HepG2 (cell line): Measurements from ENCODE around the gene KCNK10.
A peak's percentile ranks its signal among the peaks of the same experiment; 100 is the strongest.

Experiments used
- PHF21A ChIP-seq: sonication (generic); formaldehyde crosslinking; IDR thresholded peaks from 2 replicates; pipeline ENCODE4 v1.5.0; 2020; ENCODE audit warnings: mild to moderate bottlenecking, missing genetic modification reagents
- PHF8 ChIP-seq: sonication (generic); formaldehyde crosslinking; IDR thresholded peaks from 2 replicates; pipeline ENCODE4 v1.5.0; 2020; ENCODE audit warnings: missing genetic modification reagents
- POLR2A ChIP-seq, 2 experiments: IDR thresholded peaks; 2 replicates each; pipeline ENCODE4 v1.6.1; 2011; ENCODE audit warnings: low read depth in 2 of 2, low read length in 2 of 2, mild to moderate bottlenecking in 1 of 2, moderate library complexity in 1 of 2; ENCODE audit not compliant: insufficient read depth in 1 of 2
- SMAD1 ChIP-seq: sonication (generic); formaldehyde crosslinking; IDR thresholded peaks from 2 replicates; pipeline ENCODE4 v1.4.0; 2020; ENCODE audit warnings: missing genetic modification reagents, low read depth, mild to moderate bottlenecking, borderline replicate concordance
- ZBTB7A ChIP-seq: sonication (generic); formaldehyde crosslinking; IDR thresholded peaks from 2 replicates; pipeline ENCODE4 v1.8.0; 2022; ENCODE audit warnings: mild to moderate bottlenecking, missing genetic modification reagents
- ZBTB8A ChIP-seq: sonication (generic); formaldehyde crosslinking; IDR thresholded peaks from 2 replicates; pipeline ENCODE4 v1.4.0; 2020; ENCODE audit warnings: mild to moderate bottlenecking, low read depth, missing genetic modification reagents, borderline replicate concordance
- ZFAT ChIP-seq: sonication (generic); formaldehyde crosslinking; conservative IDR thresholded peaks from 2 replicates; pipeline ENCODE4 v1.8.1; 2023; ENCODE audit warnings: missing genetic modification reagents, inconsistent platforms
- ZFP41 ChIP-seq: sonication (generic); formaldehyde crosslinking; IDR thresholded peaks from 2 replicates; pipeline ENCODE4 v1.4.0; 2020; ENCODE audit warnings: mild to moderate bottlenecking, missing genetic modification reagents, borderline replicate concordance
- ZNF274 ChIP-seq: sonication (generic); formaldehyde crosslinking; IDR thresholded peaks from 2 replicates; pipeline ENCODE4 v1.5.1; 2020; ENCODE audit warnings: mild to moderate bottlenecking, missing genetic modification reagents
- ZNF430 ChIP-seq: sonication (generic); formaldehyde crosslinking; IDR thresholded peaks from 2 replicates; pipeline ENCODE4 v1.9.0; 2021; ENCODE audit warnings: mild to moderate bottlenecking, missing genetic modification reagents
- ZNF549 ChIP-seq: sonication (generic); formaldehyde crosslinking; IDR thresholded peaks from 2 replicates; pipeline ENCODE4 v1.5.0; 2020; ENCODE audit warnings: missing genetic modification reagents
- TF ChIP-seq, protein P1 (sequence below): sonication (generic); formaldehyde crosslinking; IDR thresholded peaks from 2 replicates; pipeline ENCODE4 v1.5.0; 2020; ENCODE audit warnings: mild to moderate bottlenecking, missing genetic modification reagents, moderate library complexity
- TF ChIP-seq, protein P2 (sequence below): sonication (generic); formaldehyde crosslinking; IDR thresholded peaks from 2 replicates; pipeline ENCODE4 v1.4.0; 2020; ENCODE audit warnings: missing genetic modification reagents
- TF ChIP-seq, protein P3 (sequence below): sonication (generic); formaldehyde crosslinking; IDR thresholded peaks from 2 replicates; pipeline ENCODE4 v1.4.0; 2020; ENCODE audit warnings: low read depth, mild to moderate bottlenecking, missing genetic modification reagents

DNA sequence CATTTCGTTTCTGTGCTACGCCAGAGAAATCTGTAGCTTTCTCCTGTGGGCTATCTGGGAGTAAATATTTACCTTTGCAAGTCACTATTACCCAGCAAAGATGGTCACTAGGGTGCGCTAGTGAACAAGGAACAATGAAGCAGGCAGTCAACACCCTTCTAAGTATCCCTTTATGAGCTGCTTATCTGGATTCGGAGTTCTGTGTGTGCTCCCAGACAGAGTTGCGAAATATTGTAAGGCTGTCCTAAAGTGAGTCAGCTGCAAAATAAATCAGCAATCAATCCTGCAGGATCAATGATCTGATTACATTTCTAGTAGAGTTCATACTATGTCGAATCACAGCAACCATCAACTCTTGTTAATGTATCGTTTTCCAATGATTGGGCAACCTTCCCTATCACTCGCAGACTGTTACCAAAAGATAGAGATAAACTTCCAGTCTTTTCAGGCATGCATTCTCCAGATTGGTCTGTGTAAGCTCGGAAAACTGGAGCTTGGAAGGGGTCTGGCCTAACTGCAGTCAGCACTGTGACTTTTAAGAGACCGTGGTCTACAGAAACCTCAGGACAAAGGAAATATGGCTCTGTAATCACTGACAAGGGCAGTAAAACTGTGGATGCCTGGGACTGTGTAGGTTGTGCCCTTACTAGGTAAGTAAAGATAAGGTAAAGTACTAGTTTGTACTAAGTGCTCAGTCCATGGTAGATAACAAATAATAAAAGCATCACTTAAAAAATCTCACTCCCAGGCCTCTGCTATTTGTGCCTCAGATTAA lies 133.5 kb downstream of the KCNK10 start:
- TF ChIP-seq ZFP41 (CRISPR knock-in tag): no peak
- no peak for TF ChIP-seq ZBTB8A (CRISPR knock-in tag)
- no peak for TF ChIP-seq ZBTB7A (CRISPR knock-in tag)
- TF ChIP-seq ZNF274 (CRISPR knock-in tag): no peak
- TF ChIP-seq SMAD1 (CRISPR knock-in tag): no peak
- TF ChIP-seq, protein P1, sequence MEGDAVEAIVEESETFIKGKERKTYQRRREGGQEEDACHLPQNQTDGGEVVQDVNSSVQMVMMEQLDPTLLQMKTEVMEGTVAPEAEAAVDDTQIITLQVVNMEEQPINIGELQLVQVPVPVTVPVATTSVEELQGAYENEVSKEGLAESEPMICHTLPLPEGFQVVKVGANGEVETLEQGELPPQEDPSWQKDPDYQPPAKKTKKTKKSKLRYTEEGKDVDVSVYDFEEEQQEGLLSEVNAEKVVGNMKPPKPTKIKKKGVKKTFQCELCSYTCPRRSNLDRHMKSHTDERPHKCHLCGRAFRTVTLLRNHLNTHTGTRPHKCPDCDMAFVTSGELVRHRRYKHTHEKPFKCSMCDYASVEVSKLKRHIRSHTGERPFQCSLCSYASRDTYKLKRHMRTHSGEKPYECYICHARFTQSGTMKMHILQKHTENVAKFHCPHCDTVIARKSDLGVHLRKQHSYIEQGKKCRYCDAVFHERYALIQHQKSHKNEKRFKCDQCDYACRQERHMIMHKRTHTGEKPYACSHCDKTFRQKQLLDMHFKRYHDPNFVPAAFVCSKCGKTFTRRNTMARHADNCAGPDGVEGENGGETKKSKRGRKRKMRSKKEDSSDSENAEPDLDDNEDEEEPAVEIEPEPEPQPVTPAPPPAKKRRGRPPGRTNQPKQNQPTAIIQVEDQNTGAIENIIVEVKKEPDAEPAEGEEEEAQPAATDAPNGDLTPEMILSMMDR (CRISPR knock-in tag): peak; percentile 84
- no peak for TF ChIP-seq ZFAT (CRISPR knock-in tag)
- no peak for TF ChIP-seq ZNF549
- no peak for TF ChIP-seq PHF21A (CRISPR knock-in tag)
- TF ChIP-seq ZNF430: no peak
- TF ChIP-seq, protein P2, sequence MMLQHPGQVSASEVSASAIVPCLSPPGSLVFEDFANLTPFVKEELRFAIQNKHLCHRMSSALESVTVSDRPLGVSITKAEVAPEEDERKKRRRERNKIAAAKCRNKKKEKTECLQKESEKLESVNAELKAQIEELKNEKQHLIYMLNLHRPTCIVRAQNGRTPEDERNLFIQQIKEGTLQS (CRISPR knock-in tag): no peak
- TF ChIP-seq, protein P3, sequence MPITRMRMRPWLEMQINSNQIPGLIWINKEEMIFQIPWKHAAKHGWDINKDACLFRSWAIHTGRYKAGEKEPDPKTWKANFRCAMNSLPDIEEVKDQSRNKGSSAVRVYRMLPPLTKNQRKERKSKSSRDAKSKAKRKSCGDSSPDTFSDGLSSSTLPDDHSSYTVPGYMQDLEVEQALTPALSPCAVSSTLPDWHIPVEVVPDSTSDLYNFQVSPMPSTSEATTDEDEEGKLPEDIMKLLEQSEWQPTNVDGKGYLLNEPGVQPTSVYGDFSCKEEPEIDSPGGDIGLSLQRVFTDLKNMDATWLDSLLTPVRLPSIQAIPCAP: no peak
- TF ChIP-seq PHF8 (CRISPR knock-in tag): no peak
- TF ChIP-seq POLR2A (IDR thresholded peaks at IDR 0.05; ENCODE audit: insufficient read depth in 1 of 2, low read depth in 2 of 2, low read length in 2 of 2): no peak
